Loucy (cell line): Measurements from ENCODE around the gene C2CD4B.

Experiments
- CTCF ChIP-seq: fragments of 200-600 bp; sonication (generic); conservative IDR thresholded peaks from 2 replicates; pipeline ENCODE4 v1.5.1; 2014; ENCODE audit warnings: mild to moderate bottlenecking, antibody characterized with exemption, low read length
- EZH2phosphoT487 ChIP-seq: fragments of 200-600 bp; IDR thresholded peaks from 2 replicates; pipeline ENCODE4 v1.6.1; 2018; ENCODE audit warnings: antibody characterized with exemption, mild to moderate bottlenecking, moderate library complexity, borderline replicate concordance

DNA sequence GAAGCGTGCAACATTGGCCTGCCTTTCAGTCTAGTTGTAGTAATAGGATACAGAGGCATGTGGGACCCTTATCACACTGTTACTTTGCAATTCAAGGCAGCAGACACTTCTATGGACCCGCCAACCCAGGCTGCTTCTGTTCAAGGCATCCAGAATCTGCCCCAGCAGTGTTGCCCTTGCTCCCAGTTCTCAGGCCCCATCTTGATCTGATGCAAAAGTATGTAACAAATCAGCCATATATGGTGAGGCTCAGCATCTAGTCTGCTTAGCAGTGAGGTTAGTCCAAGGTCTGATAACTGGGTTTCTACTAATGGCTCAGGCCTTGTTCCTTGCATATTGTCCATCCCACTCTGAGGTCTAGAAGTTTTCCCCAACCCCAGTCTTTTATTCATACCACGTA lies 17.9 kb downstream of the C2CD4B start:
- TF ChIP-seq CTCF (no peak), EZH2phosphoT487 (no peak)
